HG03108 (cell line): ENCODE measurements around the gene MAD2L2.
"Not testable (repeated sequence)": the region's sequence is repeated elsewhere in the genome, so short reads cannot be mapped to it uniquely, and the experiment has no call there.

Experiments
- ATAC-seq: cut with Tn5 transposase; IDR thresholded peaks from one replicate; pipeline ENCODE4 v1.9.1; 2021; ENCODE audit warnings: moderate library complexity; ENCODE audit not compliant: unreplicated experiment

MAD2L2 gene

DNA sequence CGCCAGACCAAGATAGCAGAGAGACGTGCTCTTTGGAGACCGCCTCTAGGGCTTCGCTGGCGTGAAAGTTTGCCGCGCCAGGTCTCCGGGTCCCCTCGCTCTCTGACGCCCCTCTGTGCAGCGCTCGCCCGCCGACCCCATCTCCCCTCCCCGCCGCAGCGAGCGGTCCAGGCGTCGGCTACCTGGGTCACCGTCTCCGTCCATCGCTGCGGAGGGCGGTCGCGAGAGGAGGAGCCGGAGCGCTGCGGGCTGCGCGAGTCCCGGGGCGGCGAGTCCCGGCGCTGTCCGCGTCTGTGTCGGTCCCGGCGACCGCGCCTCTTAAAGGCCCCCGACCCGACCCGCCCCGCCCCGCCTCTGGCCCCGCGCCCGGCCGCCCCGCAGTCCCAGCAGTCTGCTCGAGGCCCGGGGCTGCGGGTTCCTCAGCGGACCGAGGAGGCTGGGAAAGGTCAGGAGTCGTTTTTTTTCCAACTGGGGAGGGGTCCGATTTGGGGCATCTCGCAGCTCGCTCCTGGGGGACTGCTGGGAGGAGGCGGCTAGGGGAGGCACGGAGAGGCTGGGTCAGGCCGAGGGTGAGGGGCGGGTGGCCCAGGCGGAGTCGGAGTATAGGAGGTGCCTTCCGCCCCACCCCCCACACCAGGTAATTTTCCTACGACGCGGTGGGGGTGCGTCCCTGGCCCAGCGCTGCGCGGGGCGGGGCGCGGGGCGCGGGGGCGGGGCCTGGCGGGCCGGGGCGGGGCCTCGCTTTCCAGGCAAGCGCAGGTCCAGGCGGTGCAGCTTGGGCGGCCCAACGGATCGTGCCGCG, 26.6 kb downstream of the MAD2L2 start, which contains the start of the genes FBXO2 and FBXO44:
FBXO2 (minus strand) TSS at position 293 of the 802 bp plus-strand sequence; CDS start at position 204, 89 bp downstream.
FBXO44 (plus strand) TSS at position 741 of the 802 bp plus-strand sequence. CDS start 959 bp downstream, outside the sequence.
- peak; percentile 47 for ATAC-seq

GRCh38 chr1:11653861-11654136, 27.1 kb downstream of the MAD2L2 start:
- no peak for ATAC-seq

DNA sequence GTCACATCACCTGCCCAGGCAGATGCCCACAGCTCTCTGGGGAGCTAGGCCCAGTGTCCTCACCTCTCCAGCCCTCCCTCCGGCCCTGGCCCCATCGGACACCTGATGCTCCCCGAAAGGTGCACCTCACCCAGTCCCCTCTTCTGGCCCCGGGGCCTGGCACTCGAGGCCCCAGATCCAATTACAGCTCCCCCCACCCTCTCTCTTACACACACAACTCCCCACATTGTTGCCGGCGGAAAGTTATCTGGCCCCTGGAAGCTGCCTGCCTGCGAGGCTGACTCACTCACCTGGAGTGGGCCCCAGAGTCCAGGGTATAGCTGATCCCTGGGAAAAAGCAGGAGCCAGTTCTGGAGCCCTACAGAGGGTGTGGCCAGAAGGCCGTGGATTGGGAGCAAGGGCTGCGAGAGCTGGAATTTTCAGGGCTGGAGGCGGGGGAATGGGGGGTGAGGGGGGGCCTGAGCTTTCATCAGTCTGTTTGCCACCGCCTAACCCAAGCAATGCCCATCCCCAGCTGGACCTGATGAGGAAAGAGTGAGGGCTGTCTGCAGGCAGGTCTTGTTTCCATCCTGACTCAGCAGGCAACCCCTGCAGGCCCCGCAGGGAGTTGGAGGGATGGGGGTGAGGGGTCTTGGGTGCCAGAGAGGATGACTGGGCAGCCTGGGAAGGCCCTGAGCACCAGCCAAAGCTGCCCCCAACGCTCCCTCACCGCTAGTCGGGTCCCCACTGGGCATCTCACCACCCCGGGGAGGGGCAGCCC, 27.7 kb downstream of the MAD2L2 start:
- ATAC-seq: no peak

- ATAC-seq: no peak
Observed at GRCh38 chr1:11652203-11652780, 28.7 kb downstream of the MAD2L2 start.

- ATAC-seq: no peak
Observed at GRCh38 chr1:11651017-11651416, 29.9 kb downstream of the MAD2L2 start.

- ATAC-seq: peak; percentile 61
Observed at GRCh38 chr1:11650331-11650991, 30.5 kb downstream of the MAD2L2 start.

GRCh38 chr1:11649624-11650330, 31.2 kb downstream of the MAD2L2 start:
- ATAC-seq: no peak

DNA sequence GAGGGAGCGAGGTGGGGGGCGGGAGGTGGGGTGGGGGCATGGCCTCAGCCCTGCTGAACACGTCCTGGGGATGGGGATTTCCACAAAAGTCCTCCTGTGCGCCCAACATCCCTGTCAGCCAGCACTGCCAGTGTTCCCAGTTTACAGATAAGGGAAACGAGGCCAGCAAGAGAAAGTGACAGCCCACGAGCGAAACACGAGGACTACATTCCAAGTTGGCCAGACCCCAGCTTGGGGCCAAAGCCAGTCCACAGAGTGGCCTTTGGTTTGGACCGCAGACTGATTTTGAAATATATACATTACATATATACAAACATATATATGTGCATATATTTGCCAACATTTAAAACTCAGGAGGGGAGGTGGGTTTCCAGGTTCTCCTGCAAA, 31.7 kb downstream of the MAD2L2 start:
- no peak for ATAC-seq

DNA sequence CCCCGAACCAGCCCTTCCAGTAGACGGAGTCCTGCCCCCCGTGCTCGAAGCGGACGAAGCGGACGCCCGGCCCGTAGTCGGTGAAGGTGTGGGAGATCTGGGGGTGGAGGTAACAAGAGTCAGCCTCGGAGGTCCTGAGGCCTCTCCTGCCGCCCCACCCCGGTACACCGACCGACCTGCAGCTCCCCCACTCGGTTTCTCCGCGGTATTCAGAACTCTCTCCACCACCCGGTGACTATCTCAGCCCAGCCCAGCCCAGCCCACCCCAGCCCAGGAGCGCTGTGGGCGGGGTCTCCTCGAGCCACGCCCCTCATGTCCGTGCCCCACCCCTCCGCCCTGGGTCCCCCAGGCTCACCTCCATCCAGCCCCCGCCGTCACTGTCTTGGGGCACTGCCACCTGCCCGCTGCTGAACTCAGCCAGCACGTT, 32.2 kb downstream of the MAD2L2 start:
- ATAC-seq: no peak

DNA sequence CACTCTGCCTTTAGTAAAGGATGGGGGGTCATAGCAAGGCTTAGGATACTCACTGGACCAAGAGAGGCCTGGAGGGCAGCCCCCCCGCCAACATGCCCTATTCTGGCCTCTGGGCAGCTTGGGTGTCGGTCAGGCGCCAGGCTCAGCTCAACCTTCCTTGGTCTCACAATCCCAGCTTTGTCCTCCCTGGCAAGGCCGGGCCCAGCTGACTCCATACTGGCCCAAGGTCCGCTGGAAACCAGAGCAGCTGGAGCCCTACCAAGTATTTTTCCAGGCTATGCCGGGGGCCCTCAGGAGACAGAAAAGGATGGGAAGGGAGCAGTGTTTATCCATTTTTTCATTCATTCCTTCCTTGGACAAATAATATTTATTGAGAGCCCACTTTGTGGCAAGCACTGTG, 32.9 kb downstream of the MAD2L2 start:
- no peak for ATAC-seq

GRCh38 chr1:11647333-11647732, 33.6 kb downstream of the MAD2L2 start:
- no peak for ATAC-seq

GRCh38 chr1:11646317-11646716, 34.6 kb downstream of the MAD2L2 start:
- no peak for ATAC-seq

DNA sequence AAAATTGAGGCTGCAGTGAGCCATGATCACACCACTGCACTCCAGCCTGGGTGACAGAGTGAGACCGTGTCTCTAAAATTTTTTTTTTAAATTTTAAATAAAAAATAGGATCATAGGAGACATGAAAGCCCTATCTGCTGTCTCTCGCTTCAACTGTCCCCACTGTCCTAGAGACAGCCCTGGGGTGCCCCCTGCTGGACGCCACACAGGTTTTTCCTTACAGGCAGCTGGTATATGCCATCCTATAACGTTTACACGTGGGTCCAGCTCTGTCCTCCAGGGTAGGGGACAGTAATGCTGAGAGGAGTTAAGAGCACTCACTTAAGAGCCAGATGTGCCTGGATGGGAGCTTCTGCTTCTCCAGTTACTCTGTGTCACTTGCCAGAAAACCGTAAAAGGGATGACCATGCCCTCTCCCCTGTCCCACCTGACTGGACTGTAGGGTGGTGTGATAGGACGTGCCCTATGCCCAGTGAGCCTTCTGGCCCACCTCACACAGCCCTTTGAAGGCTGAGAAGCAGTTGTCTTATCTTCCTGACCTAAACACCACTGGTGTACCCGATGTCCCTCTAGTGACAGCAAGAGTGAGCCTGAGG, 35.2 kb downstream of the MAD2L2 start:
- no peak for ATAC-seq

- no peak for ATAC-seq
Observed at GRCh38 chr1:11645270-11645669, 35.7 kb downstream of the MAD2L2 start.

- no peak for ATAC-seq
Observed at GRCh38 chr1:11643782-11644181, 37.2 kb downstream of the MAD2L2 start.

DNA sequence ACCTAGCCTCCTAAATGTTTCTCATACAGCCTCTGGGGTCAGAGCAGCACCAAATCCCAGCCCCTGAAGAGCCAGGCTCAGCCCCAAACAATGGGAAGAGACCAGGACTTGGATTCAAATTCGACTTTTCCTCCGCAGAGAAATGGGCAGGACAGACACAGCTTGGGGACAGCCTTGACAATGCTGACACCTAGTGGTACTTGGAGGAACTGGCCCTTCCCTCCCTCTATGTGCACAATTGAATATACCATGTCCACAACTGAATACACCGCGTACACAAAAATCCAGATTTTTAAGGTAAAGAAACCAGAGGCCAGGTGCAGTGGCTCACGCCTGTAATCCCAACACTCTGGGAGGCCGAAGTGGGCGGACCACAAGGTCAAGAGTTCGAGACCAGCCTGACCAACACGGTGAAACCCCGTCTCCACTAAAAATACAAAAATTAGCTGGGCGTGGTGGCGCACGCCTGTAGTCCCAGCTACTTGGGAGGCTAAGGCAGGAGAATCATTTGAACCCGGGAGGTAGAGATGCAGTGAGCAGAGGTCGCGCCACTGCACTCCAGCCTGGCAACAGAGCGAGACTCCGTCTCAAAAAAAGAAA, 38.4 kb downstream of the MAD2L2 start:
- not testable (repeated sequence) for ATAC-seq

DNA sequence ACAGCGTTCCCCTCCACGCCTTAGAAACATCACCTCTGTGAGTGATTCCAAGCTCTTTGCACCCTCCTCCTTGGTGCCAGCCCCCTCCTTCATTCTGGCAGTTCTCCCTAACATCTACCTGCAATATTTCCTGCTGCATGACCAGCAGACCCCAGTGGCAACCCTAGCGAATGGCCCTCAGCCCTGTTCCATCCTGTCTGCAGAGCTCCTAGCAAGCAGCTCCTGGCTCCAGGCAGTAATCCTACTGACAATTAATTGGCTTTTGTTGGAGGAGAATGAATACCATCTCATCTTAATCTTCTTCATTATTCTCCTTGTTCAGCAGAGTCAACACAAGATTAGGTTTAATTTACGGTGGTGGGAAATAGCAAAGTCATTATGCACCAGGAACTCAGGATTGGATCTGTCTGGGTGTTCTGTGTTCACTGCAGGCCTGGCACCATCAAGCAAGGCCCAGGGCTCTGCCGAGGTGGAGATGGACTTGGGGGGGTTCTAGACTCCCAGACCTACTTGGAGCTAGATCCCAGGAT, 39.1 kb downstream of the MAD2L2 start:
- no peak for ATAC-seq

GRCh38 chr1:11640944-11641343, 40.0 kb downstream of the MAD2L2 start:
- no peak for ATAC-seq

DNA sequence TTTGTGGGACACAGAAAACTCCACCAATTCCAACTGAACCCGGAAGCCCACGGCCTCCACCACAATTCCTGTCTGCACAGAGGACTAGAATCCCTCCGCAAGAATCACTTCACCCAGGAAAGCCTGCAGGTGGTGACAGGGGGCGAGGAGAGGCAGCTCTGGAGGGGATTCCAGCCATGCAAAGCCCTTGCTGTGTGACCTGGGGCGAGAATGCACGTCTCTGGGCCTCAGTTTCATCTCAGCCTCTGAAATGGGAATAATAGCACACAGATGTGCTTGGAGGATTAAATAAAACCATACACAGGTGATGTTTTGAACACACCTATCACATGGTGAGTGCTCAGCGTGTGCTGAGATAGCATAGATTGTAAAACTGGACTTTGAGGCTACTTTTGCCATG, 40.8 kb downstream of the MAD2L2 start:
- no peak for ATAC-seq

- ATAC-seq: no peak
Observed at GRCh38 chr1:11639372-11639771, 41.6 kb downstream of the MAD2L2 start.
